Karpas-422 (cell line): ENCODE measurements around the gene TPSG1. TPM values are rescaled to one million over a fixed set of nuclear protein-coding genes. Genes with fewer than 3 reads are reported as not detected.

Experiments used
- DNase-seq: peaks from one replicate; pipeline ENCODE4 v3.0.0-alpha.2; 2015
- H2AFZ ChIP-seq: fragments of 200-600 bp; sonication (generic); 2 replicates; pipeline ENCODE4 v1.6.1; 2014; ENCODE audit warnings: antibody characterized with exemption, low read length, mixed read lengths
- H3K27ac ChIP-seq: fragments of 200-600 bp; sonication (generic); 2 replicates; pipeline ENCODE4 v1.5.1; 2014; ENCODE audit warnings: mild to moderate bottlenecking, low read length, moderate library complexity
- H3K27me3 ChIP-seq: fragments of 200-600 bp; sonication (generic); 2 replicates; pipeline ENCODE4 v1.6.1; 2014; ENCODE audit warnings: low read length, mixed read lengths
- H3K36me3 ChIP-seq: fragments of 200-600 bp; sonication (generic); 2 replicates; pipeline ENCODE4 v1.6.1; 2014; ENCODE audit warnings: low read length, mixed read lengths; ENCODE audit not compliant: insufficient read depth
- H3K4me1 ChIP-seq: fragments of 200-600 bp; sonication (generic); 2 replicates; pipeline ENCODE4 v1.6.1; 2014; ENCODE audit warnings: mild to moderate bottlenecking, low read length, mixed read lengths
- H3K4me2 ChIP-seq: fragments of 200-600 bp; sonication (generic); 2 replicates; pipeline ENCODE4 v1.6.1; 2014; ENCODE audit warnings: low read length, low read depth, mild to moderate bottlenecking; ENCODE audit not compliant: poor library complexity, severe bottlenecking
- H3K4me3 ChIP-seq: fragments of 200-600 bp; sonication (generic); 2 replicates; pipeline ENCODE4 v1.5.1; 2014; ENCODE audit warnings: mild to moderate bottlenecking, antibody characterized with exemption, low read length, mixed read lengths
- H3K79me2 ChIP-seq: fragments of 200-600 bp; sonication (generic); 2 replicates; pipeline ENCODE4 v1.6.1; 2014; ENCODE audit warnings: mild to moderate bottlenecking, low read length, mixed read lengths
- H3K9ac ChIP-seq: fragments of 200-600 bp; sonication (generic); 2 replicates; pipeline ENCODE4 v1.6.0; 2014; ENCODE audit warnings: low read length
- H3K9me2 ChIP-seq: fragments of 200-600 bp; sonication (generic), shearing (Covaris generic); replicated peaks from 2 replicates; pipeline ENCODE4 v1.6.0; 2014; ENCODE audit warnings: mild to moderate bottlenecking, low read length, moderate library complexity; ENCODE audit not compliant: insufficient read depth
- H3K9me3 ChIP-seq: fragments of 300-700, 200-600 bp; sonication (generic); 2 replicates; pipeline ENCODE4 v1.6.1; 2014; ENCODE audit warnings: low read length, mixed read lengths
- H4K20me1 ChIP-seq: fragments of 200-600 bp; sonication (generic); 2 replicates; pipeline ENCODE4 v1.6.1; 2014; ENCODE audit warnings: mild to moderate bottlenecking, antibody characterized with exemption, low read length, low read depth; ENCODE audit not compliant: insufficient read depth
- total RNA-seq: library from RNA; depleted of rRNA; stranded (reverse); fragments of >200 nt; shearing (Covaris generic); gene quantifications from 2 replicates; pipeline ENCODE4 v1.2.3, GENCODE V29; 2014; ENCODE audit warnings: low replicate concordance

TPSG1 gene
- total RNA-seq, 1 experiment from 2014 or later: not detected

DNA sequence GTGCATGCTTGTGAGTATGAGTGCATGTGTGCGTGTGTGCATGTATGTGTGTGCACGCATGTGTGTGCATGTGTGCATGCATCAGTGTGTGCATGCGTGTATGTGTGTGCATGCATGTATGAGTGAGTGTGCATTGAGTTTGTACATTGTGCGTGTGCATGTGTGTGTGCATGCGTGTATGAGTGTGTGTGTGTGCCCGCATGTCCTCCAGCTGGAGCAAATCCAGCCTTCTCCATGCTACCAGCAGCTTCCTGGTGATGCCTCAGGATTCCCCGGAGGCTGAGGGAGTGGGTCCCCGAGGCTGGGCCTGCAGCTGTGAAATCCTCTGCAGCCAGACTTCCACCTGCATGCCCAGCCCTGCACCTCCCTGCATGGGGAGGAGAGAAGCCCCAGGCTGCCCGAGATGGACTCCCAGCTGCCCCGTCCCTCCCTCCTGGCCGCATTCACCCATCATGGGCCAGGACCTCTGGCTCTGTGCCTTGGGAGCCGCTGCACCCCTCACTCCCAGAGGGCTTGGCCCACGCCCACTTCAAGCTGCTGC is 40.1 kb upstream of the TPSG1 start:
- H4K20me1 ChIP-seq: peaks cover 2% of the 10 kb centered on the region; the same call in 1 of the 2 replicates
- H3K4me1 ChIP-seq: peaks cover 17% of the 10 kb centered on the region
- no peak overlapping the region for H3K4me3 ChIP-seq
- H3K27ac ChIP-seq: no peak overlapping the region
- H2AFZ ChIP-seq: no peak overlapping the region
- no peaks in the 10 kb centered on the region for H3K27me3 ChIP-seq
- no peaks in the 10 kb centered on the region for H3K36me3 ChIP-seq
- no peak for DNase-seq
- no peaks in the 10 kb centered on the region for H3K79me2 ChIP-seq
- H3K4me2 ChIP-seq: no peak overlapping the region
- no peaks in the 10 kb centered on the region for H3K9me2 ChIP-seq
- no peaks in the 10 kb centered on the region for H3K9me3 ChIP-seq
- no peak overlapping the region for H3K9ac ChIP-seq

DNA sequence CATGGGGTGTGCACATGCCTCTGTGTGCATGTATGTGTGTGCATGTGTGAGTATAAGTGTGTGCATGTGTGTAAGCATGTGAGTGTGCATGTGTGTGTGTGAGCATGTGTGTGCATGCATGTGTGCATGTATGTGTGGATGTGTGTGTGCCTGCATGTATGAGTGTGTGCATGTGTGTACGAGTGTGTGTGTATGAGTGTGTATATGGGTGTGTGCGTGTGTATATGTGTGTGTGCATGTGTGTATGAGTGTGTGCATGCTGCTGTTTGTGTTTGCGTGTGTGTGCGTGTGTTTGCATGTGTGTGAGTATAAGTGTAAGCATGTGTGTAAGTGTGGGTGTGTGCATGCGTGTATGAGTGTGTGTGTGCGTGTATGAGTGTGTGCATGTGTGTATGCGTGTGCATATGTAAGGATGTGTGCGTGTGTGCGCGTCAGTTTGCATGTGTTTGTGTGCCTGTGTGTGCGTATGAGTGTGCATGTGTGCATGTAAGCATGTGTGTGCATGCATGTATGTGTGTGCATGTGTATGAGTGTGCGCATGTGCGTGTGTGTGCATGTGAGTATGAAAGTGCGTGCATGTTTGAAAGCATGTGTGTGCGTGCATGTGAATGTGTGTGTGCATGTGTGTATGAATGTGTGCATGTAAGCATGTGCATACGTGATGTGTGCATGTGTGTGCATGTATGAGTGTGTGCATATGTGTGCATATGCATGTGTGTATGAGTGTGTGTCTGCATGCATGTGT is 39.4 kb upstream of the TPSG1 start:
- H3K9ac ChIP-seq: no peak overlapping the region
- H3K9me3 ChIP-seq: no peaks in the 10 kb centered on the region
- peaks cover 5% of the 10 kb centered on the region; the same call in 1 of the 2 replicates for H4K20me1 ChIP-seq
- no peak overlapping the region for H3K4me3 ChIP-seq
- no peaks in the 10 kb centered on the region for H3K79me2 ChIP-seq
- no peak overlapping the region for H3K27ac ChIP-seq
- H3K27me3 ChIP-seq: no peaks in the 10 kb centered on the region
- peaks cover 17% of the 10 kb centered on the region for H3K4me1 ChIP-seq
- H3K9me2 ChIP-seq: no peaks in the 10 kb centered on the region
- DNase-seq: no peak
- H3K36me3 ChIP-seq: no peaks in the 10 kb centered on the region
- H3K4me2 ChIP-seq: no peak overlapping the region
- no peak overlapping the region for H2AFZ ChIP-seq

DNA sequence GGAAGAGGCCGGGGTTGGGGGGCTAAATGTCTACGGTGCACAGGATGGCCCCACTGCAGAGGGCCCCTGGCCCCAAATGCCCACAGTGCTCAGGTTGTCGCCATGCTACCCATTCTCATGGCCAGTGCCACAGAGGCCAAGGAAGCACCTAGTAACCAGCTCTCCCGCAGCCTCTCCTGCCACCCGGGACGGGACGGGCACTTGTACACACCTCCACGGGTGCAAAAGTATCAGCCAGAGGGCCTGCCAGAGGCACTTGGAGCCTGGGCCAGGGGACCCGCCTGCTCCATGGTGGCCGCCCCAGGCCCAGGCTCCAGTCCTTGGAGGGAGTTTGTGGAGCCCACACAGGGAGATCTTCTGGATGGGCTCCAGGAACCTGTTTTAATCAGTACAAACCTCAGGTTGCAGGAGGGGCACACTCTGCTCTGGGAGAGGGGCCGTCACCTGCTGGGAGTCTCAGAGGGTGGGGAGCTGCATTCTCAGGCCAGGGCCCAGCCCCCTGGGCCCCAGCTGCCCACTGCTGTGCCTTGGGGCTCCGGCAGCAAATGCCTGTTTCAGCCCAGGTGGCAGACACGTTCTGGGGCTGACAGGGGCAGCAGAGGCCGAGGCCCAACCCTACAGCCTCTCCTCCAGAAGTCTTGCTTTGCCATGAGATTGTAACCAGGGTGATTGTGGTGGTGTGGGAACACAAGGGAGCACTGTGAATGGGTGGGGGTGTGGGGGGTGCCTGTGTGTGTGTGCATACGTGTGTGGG is 38.7 kb upstream of the TPSG1 start:
- H3K9me2 ChIP-seq: no peaks in the 10 kb centered on the region
- H3K4me1 ChIP-seq: peaks cover 17% of the 10 kb centered on the region
- H3K27me3 ChIP-seq: no peaks in the 10 kb centered on the region
- no peak overlapping the region for H3K9ac ChIP-seq
- no peak overlapping the region for H2AFZ ChIP-seq
- no peak overlapping the region for H3K4me3 ChIP-seq
- no peaks in the 10 kb centered on the region for H3K79me2 ChIP-seq
- no peak overlapping the region for H3K4me2 ChIP-seq
- H3K27ac ChIP-seq: no peak overlapping the region
- H4K20me1 ChIP-seq: peaks cover 5% of the 10 kb centered on the region; the same call in 1 of the 2 replicates
- DNase-seq: no peak
- no peaks in the 10 kb centered on the region for H3K36me3 ChIP-seq
- no peaks in the 10 kb centered on the region for H3K9me3 ChIP-seq

GRCh38 chr16:1262846-1263221 is 37.8 kb upstream of the TPSG1 start:
- no peak overlapping the region for H3K9ac ChIP-seq
- no peaks in the 10 kb centered on the region for H3K9me2 ChIP-seq
- no peak for DNase-seq
- H3K4me3 ChIP-seq: no peak overlapping the region
- H3K4me2 ChIP-seq: no peak overlapping the region
- H3K36me3 ChIP-seq: no peaks in the 10 kb centered on the region
- H3K9me3 ChIP-seq: no peaks in the 10 kb centered on the region
- no peaks in the 10 kb centered on the region for H3K27me3 ChIP-seq
- H2AFZ ChIP-seq: no peak overlapping the region
- peaks cover 5% of the 10 kb centered on the region; the same call in 1 of the 2 replicates for H4K20me1 ChIP-seq
- H3K79me2 ChIP-seq: no peaks in the 10 kb centered on the region
- H3K27ac ChIP-seq: no peak overlapping the region
- peaks cover 17% of the 10 kb centered on the region for H3K4me1 ChIP-seq

DNA sequence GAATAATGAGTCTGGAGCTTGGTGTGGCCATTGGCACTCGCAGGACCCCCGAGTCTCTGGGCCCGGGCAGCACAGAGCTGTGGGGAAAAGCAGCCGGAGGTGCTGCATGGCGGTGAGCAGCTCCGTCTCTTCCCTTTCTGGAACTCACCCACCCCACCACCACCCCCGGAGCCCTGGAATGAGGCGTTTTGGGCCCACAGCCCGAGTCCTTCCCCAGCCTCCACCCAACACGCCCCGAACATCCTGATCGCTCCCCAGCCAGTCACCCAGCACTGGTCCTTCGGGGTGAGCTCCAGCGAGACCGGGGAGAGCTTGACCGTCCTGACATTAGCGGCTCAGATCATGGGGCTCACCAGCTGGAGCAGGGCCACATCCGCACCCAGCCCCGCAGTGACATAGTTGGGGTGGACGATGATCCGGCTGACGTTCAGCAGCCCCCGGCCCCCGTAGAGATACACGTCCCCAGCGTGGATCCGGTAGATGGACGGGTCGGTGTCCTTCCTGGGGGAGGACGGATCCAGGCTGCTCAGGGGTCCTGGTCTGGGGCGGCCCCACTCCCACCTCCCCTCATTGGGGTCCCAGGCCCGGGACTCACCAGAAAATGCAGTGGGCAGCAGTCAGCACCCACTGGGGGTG is 37.3 kb upstream of the TPSG1 start:
- Histone ChIP-seq H3K9me3 (no peaks in the 10 kb centered on the region), H3K79me2 (no peaks in the 10 kb centered on the region), H2AFZ (no peak overlapping the region), H3K27me3 (no peaks in the 10 kb centered on the region), H3K4me1 (peaks cover 17% of the 10 kb centered on the region), H4K20me1 (peaks cover 7% of the 10 kb centered on the region; the same call in 1 of the 2 replicates), H3K36me3 (no peaks in the 10 kb centered on the region), H3K4me3 (no peak overlapping the region), H3K4me2 (no peak overlapping the region), H3K9me2 (no peaks in the 10 kb centered on the region), H3K27ac (no peak overlapping the region), H3K9ac (no peak overlapping the region)
- DNase-seq: no peak

- DNase-seq: peak; percentile 73
- H4K20me1 ChIP-seq: peaks cover 13% of the 10 kb centered on the region; the same call in 1 of the 2 replicates
- H3K4me2 ChIP-seq: peak overlapping the region; percentile 26
- H3K4me1 ChIP-seq: peaks cover 17% of the 10 kb centered on the region
- no peaks in the 10 kb centered on the region for H3K9me2 ChIP-seq
- no peaks in the 10 kb centered on the region for H3K27me3 ChIP-seq
- H3K9me3 ChIP-seq: no peaks in the 10 kb centered on the region
- no peaks in the 10 kb centered on the region for H3K79me2 ChIP-seq
- H3K27ac ChIP-seq: no peak overlapping the region
- H3K4me3 ChIP-seq: no peak overlapping the region
- no peak overlapping the region for H2AFZ ChIP-seq
- no peaks in the 10 kb centered on the region for H3K36me3 ChIP-seq
- no peak overlapping the region for H3K9ac ChIP-seq
Measured at GRCh38 chr16:1261131-1261892, 36.2 kb upstream of the TPSG1 start.

DNA sequence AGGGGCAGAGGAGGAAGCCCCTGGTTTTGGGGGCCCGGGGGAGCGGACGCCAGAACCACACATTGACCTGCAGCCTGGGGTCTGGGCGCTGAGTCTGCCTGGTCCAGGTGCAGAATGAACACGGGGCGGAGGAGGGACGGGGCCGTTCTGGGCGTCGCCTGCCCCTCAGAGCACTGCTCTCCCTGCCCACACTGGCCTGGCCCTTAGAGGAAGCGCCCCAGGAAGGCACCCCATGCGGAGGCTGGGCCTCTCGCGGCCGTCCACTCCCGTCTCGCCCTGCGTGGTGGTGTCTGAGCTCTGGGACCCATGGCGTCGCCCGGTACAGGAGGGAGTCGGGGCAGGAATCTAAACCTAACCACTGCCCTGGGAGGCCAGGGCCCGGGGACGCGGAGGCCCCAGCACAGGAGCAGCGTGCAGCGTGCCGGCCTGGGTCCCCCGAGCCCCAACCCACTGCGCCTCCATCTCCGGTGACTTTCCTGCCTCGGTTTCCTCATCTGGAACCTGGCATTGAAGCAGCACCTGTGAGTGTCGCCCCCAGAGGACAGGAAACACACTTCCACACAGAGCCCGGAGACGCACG is 35.1 kb upstream of the TPSG1 start:
- Histone ChIP-seq H3K4me1 (peaks cover 23% of the 10 kb centered on the region), H3K79me2 (no peaks in the 10 kb centered on the region), H3K9me2 (no peaks in the 10 kb centered on the region), H2AFZ (no peak overlapping the region), H3K9me3 (no peaks in the 10 kb centered on the region), H3K4me2 (peak overlapping the region; percentile 23), H3K27me3 (no peaks in the 10 kb centered on the region), H3K4me3 (no peak overlapping the region), H3K36me3 (no peaks in the 10 kb centered on the region), H3K27ac (no peak overlapping the region), H3K9ac (no peak overlapping the region), H4K20me1 (peaks cover 13% of the 10 kb centered on the region; the same call in 1 of the 2 replicates)
- DNase-seq: no peak
